Kidney (tissue), 14 donors: ENCODE measurements around the gene BHMT2. TPM values are rescaled to one million over a fixed set of nuclear protein-coding genes. Genes with fewer than 3 reads are reported as not detected.

Source experiments
- DNase-seq, 5 donors: peaks; one replicate each; pipeline ENCODE4 v3.0.0-alpha.2; 2013 to 2020
- FAIRE-seq: peaks from 2 replicates; lab custom pipeline; 2012; peaks lifted over from hg19 to GRCh38; lab: Jason Lieb, UNC
- H3K27ac ChIP-seq, 2 donors: one replicate each; pipeline ENCODE4 v1.7.0; 2013; ENCODE audit warnings: low read depth in 2 of 2, low read length in 2 of 2, inconsistent platforms in 1 of 2
- H3K27me3 ChIP-seq: one replicate; pipeline ENCODE4 v1.7.1; 2013; ENCODE audit warnings: low read length, inconsistent platforms; ENCODE audit not compliant: control insufficient read depth, insufficient read depth
- H3K36me3 ChIP-seq, 3 donors: one replicate each; pipeline versions ENCODE4 v1.7.0 to v1.7.1; 2013; ENCODE audit warnings: low read length in 3 of 3, control low read depth in 1 of 3, inconsistent platforms in 1 of 3; ENCODE audit not compliant: insufficient read depth in 3 of 3, control insufficient read depth in 2 of 3
- H3K4me1 ChIP-seq, 3 donors: one replicate each; pipeline versions ENCODE4 v1.7.0 to v1.7.1; 2013; ENCODE audit warnings: low read length in 3 of 3, inconsistent platforms in 1 of 3, low read depth in 1 of 3; ENCODE audit not compliant: control insufficient read depth in 2 of 3, insufficient read depth in 2 of 3
- H3K4me3 ChIP-seq, 3 donors: one replicate each; pipeline versions ENCODE4 v1.7.0 to v1.8.1; 2013; ENCODE audit warnings: low read length in 3 of 3, control low read depth in 1 of 3, inconsistent platforms in 1 of 3
- H3K9ac ChIP-seq, 3 donors: one replicate each; pipeline versions ENCODE4 v1.7.0 to v1.7.1; 2013; ENCODE audit warnings: low read length in 3 of 3, control low read depth in 1 of 3, inconsistent platforms in 1 of 3
- H3K9me3 ChIP-seq, 3 donors: one replicate each; pipeline versions ENCODE4 v1.7.0 to v1.7.1; 2013; ENCODE audit warnings: low read length in 3 of 3, control low read depth in 1 of 3, inconsistent platforms in 1 of 3; ENCODE audit not compliant: control insufficient read depth in 2 of 3, insufficient read depth in 1 of 3
- intact Hi-C: fragments of 100-400 bp; cut with DNase I; formaldehyde crosslinking; loops from one replicate; pipeline ENCODE4 v1.11.1; 2022
- polyA plus RNA-seq: library from polyadenylated mRNA; stranded (reverse); fragments of 350-450 nt; fragmentation: Illumina TruSeq; extraction: RNeasy Lipid Tissue Mini Kit (QIAGEN cat#74804); gene quantifications from one replicate; pipeline ENCODE4 v1.2.3, GENCODE V29; 2014; ENCODE audit warnings: low read depth, low replicate concordance; ENCODE audit not compliant: insufficient read depth
- total RNA-seq: library from RNA; stranded (reverse); fragmentation: NEBNext Ultra II Directional; extraction: Animal tissue kit (Norgen Biotek cat#: 25700); gene quantifications from one replicate; pipeline ENCODE4 v1.2.1, GENCODE V29; 2021
- TF ChIP-seq, protein P1 (sequence below): IDR thresholded peaks from 3 replicates; pipeline ENCODE4 v1.5.1; 2012; ENCODE audit warnings: mild to moderate bottlenecking, moderate library complexity, borderline replicate concordance; ENCODE audit not compliant: insufficient read depth; ENCODE audit errors: extremely low read depth
- donor health status: control.
- donor health status: control.
- donor health status: control.
- donor health status: control.
- donor health status: control.
- donor health status: DM: yes; HTN: yes; CAD: no.
- donor health status: Normal renal cell carcinoma (clear cell type).

Gene BHMT2
- total and polyA plus RNA-seq, 2 donors from 2014 or later: 54.8 to 230 TPM

- TF ChIP-seq, protein P1, sequence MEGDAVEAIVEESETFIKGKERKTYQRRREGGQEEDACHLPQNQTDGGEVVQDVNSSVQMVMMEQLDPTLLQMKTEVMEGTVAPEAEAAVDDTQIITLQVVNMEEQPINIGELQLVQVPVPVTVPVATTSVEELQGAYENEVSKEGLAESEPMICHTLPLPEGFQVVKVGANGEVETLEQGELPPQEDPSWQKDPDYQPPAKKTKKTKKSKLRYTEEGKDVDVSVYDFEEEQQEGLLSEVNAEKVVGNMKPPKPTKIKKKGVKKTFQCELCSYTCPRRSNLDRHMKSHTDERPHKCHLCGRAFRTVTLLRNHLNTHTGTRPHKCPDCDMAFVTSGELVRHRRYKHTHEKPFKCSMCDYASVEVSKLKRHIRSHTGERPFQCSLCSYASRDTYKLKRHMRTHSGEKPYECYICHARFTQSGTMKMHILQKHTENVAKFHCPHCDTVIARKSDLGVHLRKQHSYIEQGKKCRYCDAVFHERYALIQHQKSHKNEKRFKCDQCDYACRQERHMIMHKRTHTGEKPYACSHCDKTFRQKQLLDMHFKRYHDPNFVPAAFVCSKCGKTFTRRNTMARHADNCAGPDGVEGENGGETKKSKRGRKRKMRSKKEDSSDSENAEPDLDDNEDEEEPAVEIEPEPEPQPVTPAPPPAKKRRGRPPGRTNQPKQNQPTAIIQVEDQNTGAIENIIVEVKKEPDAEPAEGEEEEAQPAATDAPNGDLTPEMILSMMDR: no peak
Measured at GRCh38 chr5:79080804-79081203, 11.2 kb downstream of the BHMT2 start.

GRCh38 chr5:79081779-79082178 lies 12.2 kb downstream of the BHMT2 start:
- H3K36me3 ChIP-seq: peaks cover 0 to 26% (median 2%) of the 10 kb centered on the region in 3 donors
- no peak overlapping the region for H3K9ac ChIP-seq
- TF ChIP-seq, protein P1: no peak
- H3K27ac ChIP-seq: no peak overlapping the region
- H3K4me3 ChIP-seq: no peak overlapping the region
- intact Hi-C loops: no loop called here
- H3K27me3 ChIP-seq: no peaks in the 10 kb centered on the region
- H3K4me1 ChIP-seq: peaks cover 0 to 13% (median 2%) of the 10 kb centered on the region in 3 donors
- H3K9me3 ChIP-seq: no peaks in the 10 kb centered on the region
- DNase-seq: no peak
- no peak for FAIRE-seq

More at GRCh38 chr5:79080804-79081203, 11.2 kb downstream of the BHMT2 start:
- H3K9me3 ChIP-seq: no peaks in the 10 kb centered on the region
- H3K27me3 ChIP-seq: no peaks in the 10 kb centered on the region
- no peak overlapping the region for H3K4me3 ChIP-seq
- H3K27ac ChIP-seq: no peak overlapping the region
- H3K36me3 ChIP-seq: peaks cover 0 to 19% (median 2%) of the 10 kb centered on the region in 3 donors
- intact Hi-C loops: no loop called here
- peaks cover 0 to 13% (median 5%) of the 10 kb centered on the region in 3 donors for H3K4me1 ChIP-seq
- DNase-seq (no peak), FAIRE-seq (no peak)
- H3K9ac ChIP-seq: no peak overlapping the region

GRCh38 chr5:79086116-79086515 lies 16.5 kb downstream of the BHMT2 start:
- no peaks in the 10 kb centered on the region for H3K27me3 ChIP-seq
- no peak for FAIRE-seq

More at GRCh38 chr5:79086116-79086515, 16.5 kb downstream of the BHMT2 start:
- Histone ChIP-seq H3K4me1 (no peaks in the 10 kb centered on the region), H3K9ac (no peak overlapping the region), H3K36me3 (peaks cover 0 to 20% (median 4%) of the 10 kb centered on the region in 3 donors), H3K9me3 (no peaks in the 10 kb centered on the region), H3K4me3 (no peak overlapping the region), H3K27ac (no peak overlapping the region)
- intact Hi-C loops: no loop called here
- TF ChIP-seq, protein P1: no peak
- DNase-seq: no peak
